HG03135 (cell line): ENCODE results near the gene SRSF3.
"Not testable (repeated sequence)": the region's sequence is repeated elsewhere in the genome, so short reads cannot be mapped to it uniquely, and the experiment has no call there.

Source experiments
- ATAC-seq: cut with Tn5 transposase; IDR thresholded peaks from one replicate; pipeline ENCODE4 v1.9.1; 2021; ENCODE audit warnings: mild to moderate bottlenecking, moderate library complexity; ENCODE audit not compliant: unreplicated experiment

The SRSF3 gene

GRCh38 chr6:36604090-36605060 lies 10.2 kb downstream of the SRSF3 start:
- no peak for ATAC-seq

GRCh38 chr6:36605143-36605542 lies 11.0 kb downstream of the SRSF3 start:
- ATAC-seq, result no peak

- ATAC-seq, result no peak
These were observed 11.6 kb downstream of the SRSF3 start for GRCh38 chr6:36605560-36606391.

- not testable (repeated sequence) for ATAC-seq
These were observed 13.1 kb downstream of the SRSF3 start for GRCh38 chr6:36607305-36607682.

- no peak for ATAC-seq
These were observed 13.7 kb downstream of the SRSF3 start for GRCh38 chr6:36607683-36608386.

GRCh38 chr6:36608788-36609563 lies 14.8 kb downstream of the SRSF3 start:
- no peak for ATAC-seq

- no peak for ATAC-seq
These were observed 15.4 kb downstream of the SRSF3 start for GRCh38 chr6:36609582-36609981.

- no peak for ATAC-seq
These were observed 16.1 kb downstream of the SRSF3 start for GRCh38 chr6:36610041-36610955.

- no peak for ATAC-seq
These were observed 16.8 kb downstream of the SRSF3 start for GRCh38 chr6:36610956-36611336.

GRCh38 chr6:36611679-36612078 lies 17.5 kb downstream of the SRSF3 start:
- not testable (repeated sequence) for ATAC-seq

- ATAC-seq, result no peak
These were observed 18.0 kb downstream of the SRSF3 start for GRCh38 chr6:36612101-36612625.

- ATAC-seq, result no peak
These were observed 19.2 kb downstream of the SRSF3 start for GRCh38 chr6:36613200-36613995.

GRCh38 chr6:36615018-36615761 lies 21.0 kb downstream of the SRSF3 start:
- no peak for ATAC-seq

GRCh38 chr6:36616893-36617521 lies 22.8 kb downstream of the SRSF3 start:
- no peak for ATAC-seq

GRCh38 chr6:36618366-36619355 lies 24.5 kb downstream of the SRSF3 start:
- no peak for ATAC-seq

GRCh38 chr6:36621371-36621855 lies 27.3 kb downstream of the SRSF3 start:
- no peak for ATAC-seq
